SK-N-MC (cell line): ENCODE measurements around the gene INSIG2.

Experiments used
- EZH2 ChIP-seq: fragments of 200-600 bp; sonication (generic); IDR thresholded peaks from one replicate; pipeline ENCODE4 v1.6.1; 2017; ENCODE audit warnings: antibody characterized with exemption
- FOXP2 ChIP-seq: optimal IDR thresholded peaks from 2 replicates; pipeline ENCODE3; 2011; ENCODE audit warnings: mild to moderate bottlenecking, moderate library complexity; ENCODE audit not compliant: insufficient read depth; ENCODE audit errors: extremely low read length, control extremely low read depth
- POLR2AphosphoS5 ChIP-seq: IDR thresholded peaks from 2 replicates; pipeline ENCODE4 v1.6.1; 2012; ENCODE audit warnings: mild to moderate bottlenecking, low read depth, low read length, borderline replicate concordance

GRCh38 chr2:118086024-118086633 lies 2.1 kb upstream of the INSIG2 start:
- TF ChIP-seq POLR2AphosphoS5, result no peak
- TF ChIP-seq EZH2, result no peak
- no peak for TF ChIP-seq FOXP2
